Coronary artery (tissue), 2 donors: ENCODE results near the gene CLPSL2.

Source experiments
- DNase-seq: peaks from one replicate; pipeline ENCODE4 v3.0.0-alpha.2; 2017; ENCODE audit warnings: low spot score
- H3K27ac ChIP-seq, 2 donors: fragments of 200-600 bp; sonication (generic); one replicate each; pipeline ENCODE4 v1.5.1; 2016 to 2019
- H3K4me3 ChIP-seq: fragments of 200-600 bp; sonication (generic); 2 replicates; pipeline ENCODE4 v1.5.1; 2016; ENCODE audit warnings: mild to moderate bottlenecking, moderate library complexity
- TF ChIP-seq, protein P1 (sequence below): fragments of 200-600 bp; sonication (generic); IDR thresholded peaks from one replicate; pipeline ENCODE4 v1.5.1; 2019; ENCODE audit warnings: antibody characterized with exemption

CLPSL2 gene

DNA sequence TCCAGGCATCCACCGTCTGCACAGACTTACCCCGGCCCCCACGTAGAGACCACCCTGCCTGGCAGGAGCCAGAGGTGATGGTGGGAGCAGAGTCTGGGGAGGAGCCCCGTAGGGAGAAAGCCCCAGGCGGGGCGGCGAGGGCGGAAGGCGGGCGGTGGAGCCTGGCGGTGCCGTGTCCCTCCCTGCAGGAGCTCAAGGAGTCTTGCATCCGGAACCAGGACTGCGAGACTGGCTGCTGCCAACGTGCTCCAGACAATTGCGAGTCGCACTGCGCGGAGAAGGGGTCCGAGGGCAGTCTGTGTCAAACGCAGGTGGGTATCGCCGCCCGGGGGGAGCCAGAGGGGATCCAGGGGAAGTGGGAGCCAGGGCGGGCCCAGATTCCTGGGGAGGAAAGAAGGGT lies 10.4 kb downstream of the CLPSL2 start:
- Histone ChIP-seq H3K4me3 (no peak overlapping the region), H3K27ac (no peak overlapping the region)
- no peak for DNase-seq
- TF ChIP-seq, protein P1, sequence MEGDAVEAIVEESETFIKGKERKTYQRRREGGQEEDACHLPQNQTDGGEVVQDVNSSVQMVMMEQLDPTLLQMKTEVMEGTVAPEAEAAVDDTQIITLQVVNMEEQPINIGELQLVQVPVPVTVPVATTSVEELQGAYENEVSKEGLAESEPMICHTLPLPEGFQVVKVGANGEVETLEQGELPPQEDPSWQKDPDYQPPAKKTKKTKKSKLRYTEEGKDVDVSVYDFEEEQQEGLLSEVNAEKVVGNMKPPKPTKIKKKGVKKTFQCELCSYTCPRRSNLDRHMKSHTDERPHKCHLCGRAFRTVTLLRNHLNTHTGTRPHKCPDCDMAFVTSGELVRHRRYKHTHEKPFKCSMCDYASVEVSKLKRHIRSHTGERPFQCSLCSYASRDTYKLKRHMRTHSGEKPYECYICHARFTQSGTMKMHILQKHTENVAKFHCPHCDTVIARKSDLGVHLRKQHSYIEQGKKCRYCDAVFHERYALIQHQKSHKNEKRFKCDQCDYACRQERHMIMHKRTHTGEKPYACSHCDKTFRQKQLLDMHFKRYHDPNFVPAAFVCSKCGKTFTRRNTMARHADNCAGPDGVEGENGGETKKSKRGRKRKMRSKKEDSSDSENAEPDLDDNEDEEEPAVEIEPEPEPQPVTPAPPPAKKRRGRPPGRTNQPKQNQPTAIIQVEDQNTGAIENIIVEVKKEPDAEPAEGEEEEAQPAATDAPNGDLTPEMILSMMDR = no peak

DNA sequence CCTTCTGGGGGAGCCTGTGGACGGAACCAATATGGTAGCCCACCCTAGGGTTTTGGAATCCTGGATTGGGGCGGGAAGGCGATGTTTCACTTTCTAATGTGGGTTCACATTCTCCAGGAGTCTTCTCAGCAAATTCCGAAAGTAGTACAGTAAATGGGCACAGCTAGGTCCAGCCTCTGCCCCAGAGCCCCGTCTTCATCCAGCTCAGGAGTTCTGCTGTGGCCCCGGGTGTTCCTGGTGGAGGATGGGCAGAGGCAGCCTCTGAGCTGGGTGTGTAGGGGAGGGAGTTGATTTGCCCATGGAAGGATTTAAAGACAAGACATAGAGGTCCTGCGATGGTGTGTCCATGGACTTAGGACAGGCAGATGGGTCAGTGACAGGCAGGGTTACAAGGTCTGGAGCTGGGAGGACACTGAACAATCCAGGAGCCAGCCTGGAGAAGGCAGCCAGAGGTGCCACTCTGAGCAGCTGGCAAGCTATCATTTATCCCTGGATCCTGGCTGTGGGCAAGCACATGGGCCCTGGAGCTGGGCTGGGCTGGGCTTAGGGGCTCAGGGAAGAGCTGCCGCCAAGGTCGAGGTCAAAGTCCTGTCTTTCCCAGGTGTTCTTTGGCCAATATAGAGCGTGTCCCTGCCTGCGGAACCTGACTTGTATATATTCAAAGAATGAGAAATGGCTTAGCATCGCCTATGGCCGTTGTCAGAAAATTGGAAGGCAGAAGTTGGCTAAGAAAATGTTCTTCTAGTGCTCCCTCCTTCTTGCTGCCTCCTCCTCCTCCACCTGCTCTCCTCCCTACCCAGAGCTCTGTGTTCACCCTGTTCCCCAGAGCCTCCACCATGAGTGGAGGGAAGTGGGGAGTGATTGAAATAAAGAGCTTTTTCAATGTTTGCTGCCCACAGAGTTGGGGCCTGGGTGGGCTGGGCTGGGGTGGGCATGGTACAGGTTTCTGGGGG lies 11.1 kb downstream of the CLPSL2 start:
- no peak overlapping the region for H3K27ac ChIP-seq
- TF ChIP-seq, protein P1 = no peak
- no peak overlapping the region for H3K4me3 ChIP-seq
- no peak for DNase-seq

DNA sequence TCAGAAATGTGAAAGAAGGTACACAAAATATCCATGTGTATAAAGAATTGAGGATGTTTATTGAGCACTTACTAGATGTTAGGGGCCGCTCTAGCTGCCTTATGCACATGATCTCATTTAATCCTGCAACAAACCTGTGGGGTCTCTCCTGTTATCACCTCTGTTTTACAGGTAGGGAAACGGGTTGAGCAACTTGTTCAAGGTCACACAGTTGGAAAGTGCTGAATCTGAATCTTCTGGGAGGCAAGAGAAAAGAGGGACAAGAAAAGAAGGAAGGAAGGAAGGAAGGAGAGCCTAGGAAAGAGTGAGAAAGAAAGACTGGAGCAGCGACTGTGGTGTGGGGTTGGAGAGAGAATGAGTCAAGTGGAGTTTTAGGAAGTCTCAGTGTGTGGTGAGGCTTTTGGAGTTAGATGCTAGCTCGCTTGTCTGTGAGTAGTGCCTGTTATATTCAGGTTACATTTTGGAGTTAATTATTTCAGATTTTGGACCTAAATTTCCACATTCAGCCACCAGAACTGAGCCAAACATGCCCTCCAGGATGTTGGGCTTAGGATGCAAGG lies 12.1 kb downstream of the CLPSL2 start:
- no peak overlapping the region for H3K27ac ChIP-seq
- no peak overlapping the region for H3K4me3 ChIP-seq
- TF ChIP-seq, protein P1 = no peak
- no peak for DNase-seq

DNA sequence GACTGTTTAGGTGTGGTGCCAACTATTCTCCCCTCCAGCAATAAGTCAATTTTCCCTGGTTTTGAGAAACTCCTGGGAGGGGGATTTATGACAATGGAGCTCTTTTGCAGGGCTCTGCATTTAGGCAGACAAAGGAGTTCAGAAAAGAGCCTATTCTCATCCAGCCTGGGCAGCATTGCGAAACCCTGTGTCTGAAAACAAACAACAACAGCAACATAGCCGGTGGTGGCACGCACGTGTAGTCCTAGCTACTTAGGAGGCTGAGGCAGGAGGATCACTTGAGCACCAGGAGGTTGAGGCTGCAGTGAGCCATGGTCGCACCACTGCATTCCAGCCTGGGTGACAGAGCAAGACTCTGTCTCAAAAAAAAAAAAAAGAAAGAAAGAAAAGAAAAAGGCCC lies 14.3 kb downstream of the CLPSL2 start:
- H3K4me3 ChIP-seq = no peak overlapping the region
- TF ChIP-seq, protein P1 = no peak
- no peak for DNase-seq
- no peak overlapping the region for H3K27ac ChIP-seq

DNA sequence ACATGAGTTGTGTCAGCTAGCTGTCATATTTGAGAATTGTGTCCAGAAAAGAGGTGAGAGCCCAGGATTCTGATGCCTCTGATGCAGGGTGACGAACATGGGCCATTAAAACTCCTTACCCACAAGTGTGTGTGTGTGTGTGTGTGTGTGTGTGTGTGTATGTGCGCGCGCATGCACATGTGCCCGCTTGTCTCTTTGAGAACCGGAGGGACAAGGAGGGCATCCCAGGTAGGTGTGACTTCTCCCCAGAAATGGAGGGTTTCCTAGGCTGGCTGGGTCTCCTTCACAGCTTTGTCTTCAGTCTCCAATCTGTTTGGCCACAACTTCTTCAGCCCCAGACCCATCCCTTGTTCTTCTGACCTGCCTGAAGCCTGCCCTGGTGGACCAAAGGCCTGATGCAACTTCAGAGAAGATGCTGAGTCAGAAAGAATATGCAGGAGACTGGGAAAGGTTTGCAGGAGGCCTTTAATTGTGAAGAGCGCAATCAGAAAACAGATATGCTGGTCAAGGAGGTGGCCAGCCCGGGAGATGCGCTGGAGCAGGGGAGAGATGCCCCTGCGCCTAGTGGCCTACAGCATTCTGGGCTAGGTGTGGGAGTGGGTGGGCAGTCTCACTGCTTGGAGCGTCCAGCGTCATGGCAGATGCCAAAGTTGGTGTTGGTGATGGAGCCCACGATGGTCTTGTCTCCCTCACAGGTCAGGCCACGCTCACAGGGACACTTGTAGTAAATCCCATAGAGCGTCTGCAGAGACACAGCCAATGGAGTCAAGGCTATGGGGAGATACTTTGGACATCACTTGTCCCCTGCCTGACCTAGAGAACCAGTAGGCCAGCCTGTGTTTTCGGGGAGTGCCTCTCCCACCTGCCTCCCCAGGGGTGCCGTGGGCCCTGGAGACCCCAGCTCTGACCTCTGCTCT lies 18.4 kb downstream of the CLPSL2 start:
- Histone ChIP-seq H3K27ac (no peak overlapping the region), H3K4me3 (no peak overlapping the region)
- TF ChIP-seq, protein P1 = no peak
- DNase-seq = no peak

DNA sequence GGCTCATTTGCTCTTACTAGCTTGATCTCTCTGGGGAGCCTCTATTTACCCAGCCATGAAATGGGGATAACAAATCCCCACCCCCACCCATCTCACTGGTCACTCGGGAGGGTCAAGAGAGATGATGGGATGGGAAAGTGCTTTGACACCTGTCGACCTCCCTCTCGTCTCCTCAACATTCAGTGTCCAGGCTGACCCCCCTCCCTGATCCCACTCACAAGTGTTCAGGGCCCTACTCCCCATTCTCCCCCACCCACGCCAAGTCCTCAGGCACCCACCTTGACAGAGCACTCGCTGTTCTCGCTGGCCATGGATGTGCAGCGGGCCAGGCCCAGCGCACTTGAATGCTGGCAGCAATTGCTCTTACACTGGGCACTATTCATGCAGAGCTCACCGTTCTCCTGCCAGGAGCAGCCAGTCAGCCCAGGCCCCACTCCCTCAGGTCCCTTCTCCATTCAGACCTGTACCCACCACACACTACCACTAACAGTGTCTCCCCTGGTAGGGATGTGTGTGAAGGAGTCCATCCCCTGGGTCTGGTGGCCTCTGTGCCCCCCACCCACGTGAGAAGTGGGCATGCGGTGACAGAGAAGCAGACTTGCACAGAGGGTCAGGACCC lies 19.2 kb downstream of the CLPSL2 start:
- no peak overlapping the region for H3K4me3 ChIP-seq
- no peak for DNase-seq
- H3K27ac ChIP-seq = no peak overlapping the region
- TF ChIP-seq, protein P1 = no peak
